ENCODE results near the gene ZNF304. TPM values are rescaled to one million over a fixed set of nuclear protein-coding genes. Genes with fewer than 3 reads are reported as not detected.

The ZNF304 gene
- total and polyA plus RNA-seq, 2 of the 13 experiments (the other 11 are each of a cell fraction or from before 2014, with no cell fraction given), result 3.4 to 8.0 TPM

DNA sequence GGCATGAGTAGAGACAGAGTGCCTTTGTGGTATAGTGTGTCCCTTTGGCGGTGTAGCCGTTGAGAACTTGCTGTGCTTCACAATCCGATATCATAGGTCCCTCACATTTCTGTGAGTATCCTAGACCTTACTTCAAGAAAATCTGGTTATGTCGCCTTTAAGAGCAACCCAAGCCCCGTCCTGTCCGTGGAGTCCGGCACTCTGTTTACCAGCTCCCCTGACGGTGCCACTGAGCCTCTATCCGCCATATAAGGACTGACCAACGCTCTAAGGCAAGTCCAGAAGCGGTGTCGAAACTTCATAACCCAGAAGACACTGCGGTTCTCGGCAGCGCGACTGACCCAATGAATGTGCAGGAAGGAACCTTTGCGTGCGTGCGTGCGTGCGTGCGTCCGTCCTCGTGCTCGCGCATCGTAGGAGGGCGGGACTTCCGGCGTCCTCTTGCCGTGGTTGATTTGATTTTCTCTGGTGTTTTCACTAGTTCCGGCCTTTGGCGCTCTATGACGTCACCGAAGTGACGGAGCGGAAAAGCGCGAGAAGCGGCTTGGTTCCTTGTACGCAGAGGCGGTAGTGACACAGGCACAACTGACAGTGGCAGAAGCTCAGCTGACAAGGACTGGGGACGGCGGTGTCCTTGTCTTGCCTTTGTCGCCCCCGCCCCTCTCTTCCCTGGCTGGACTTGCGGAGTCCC is 12.1 kb downstream of the ZNF304 start, which contains the start of the genes TRAPPC2B and ZNF547 (continued):
- TF ChIP-seq ZNF546 (CRISPR knock-in tag; conservative IDR thresholded peaks at IDR 0.05), result no peak
- TF ChIP-seq NCOR1 (IDR thresholded peaks at IDR 0.05; ENCODE audit: borderline replicate concordance, low read length), result no peak; the same call in 1 of the 2 replicates
- peak; percentile 33; the same call in 1 of the 2 replicates for TF ChIP-seq MED1 (CRISPR knock-in tag; IDR thresholded peaks at IDR 0.05)
- no peak for TF ChIP-seq RFX1 (IDR thresholded peaks at IDR 0.05)
- no peak for TF ChIP-seq ZNF207 (IDR thresholded peaks at IDR 0.05; ENCODE audit: borderline replicate concordance)
- TF ChIP-seq KAT7 (CRISPR knock-in tag; IDR thresholded peaks at IDR 0.05; ENCODE audit: borderline replicate concordance), result no peak
- no peak for TF ChIP-seq ZNF333 (CRISPR knock-in tag; IDR thresholded peaks at IDR 0.05; ENCODE audit: borderline replicate concordance)
- TF ChIP-seq POLR2G (IDR thresholded peaks at IDR 0.05; ENCODE audit: low read depth, low read length), result peak; percentile 85
- TF ChIP-seq ZNF589 (CRISPR knock-in tag; conservative IDR thresholded peaks at IDR 0.05), result no peak
- TF ChIP-seq ZNF12 (CRISPR knock-in tag; IDR thresholded peaks at IDR 0.05), result no peak
- no peak for TF ChIP-seq NAIF1 (CRISPR knock-in tag; IDR thresholded peaks at IDR 0.05; ENCODE audit: borderline replicate concordance)
- TF ChIP-seq ATM (IDR thresholded peaks at IDR 0.05; ENCODE audit: borderline replicate concordance), result no peak
- TF ChIP-seq CEBPB (IDR thresholded peaks at IDR 0.05; ENCODE audit: borderline replicate concordance, low read depth, low read length), result peak; percentile 89
- TF ChIP-seq, protein P1, sequence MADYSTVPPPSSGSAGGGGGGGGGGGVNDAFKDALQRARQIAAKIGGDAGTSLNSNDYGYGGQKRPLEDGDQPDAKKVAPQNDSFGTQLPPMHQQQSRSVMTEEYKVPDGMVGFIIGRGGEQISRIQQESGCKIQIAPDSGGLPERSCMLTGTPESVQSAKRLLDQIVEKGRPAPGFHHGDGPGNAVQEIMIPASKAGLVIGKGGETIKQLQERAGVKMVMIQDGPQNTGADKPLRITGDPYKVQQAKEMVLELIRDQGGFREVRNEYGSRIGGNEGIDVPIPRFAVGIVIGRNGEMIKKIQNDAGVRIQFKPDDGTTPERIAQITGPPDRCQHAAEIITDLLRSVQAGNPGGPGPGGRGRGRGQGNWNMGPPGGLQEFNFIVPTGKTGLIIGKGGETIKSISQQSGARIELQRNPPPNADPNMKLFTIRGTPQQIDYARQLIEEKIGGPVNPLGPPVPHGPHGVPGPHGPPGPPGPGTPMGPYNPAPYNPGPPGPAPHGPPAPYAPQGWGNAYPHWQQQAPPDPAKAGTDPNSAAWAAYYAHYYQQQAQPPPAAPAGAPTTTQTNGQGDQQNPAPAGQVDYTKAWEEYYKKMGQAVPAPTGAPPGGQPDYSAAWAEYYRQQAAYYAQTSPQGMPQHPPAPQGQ (CRISPR knock-in tag; IDR thresholded peaks at IDR 0.05; ENCODE audit: borderline replicate concordance), result no peak
- no peak for TF ChIP-seq ZNF34 (CRISPR knock-in tag; IDR thresholded peaks at IDR 0.05; ENCODE audit: borderline replicate concordance)
- no peak for TF ChIP-seq KLF11 (CRISPR knock-in tag; IDR thresholded peaks at IDR 0.05)
- TF ChIP-seq KLF6 (CRISPR knock-in tag; IDR thresholded peaks at IDR 0.05), result peak; percentile 31; the same call in 1 of the 2 replicates
- TF ChIP-seq JDP2 (CRISPR knock-in tag; IDR thresholded peaks at IDR 0.05; ENCODE audit: borderline replicate concordance), result no peak
- TF ChIP-seq ZNF776 (CRISPR knock-in tag; IDR thresholded peaks at IDR 0.05), result no peak
- TF ChIP-seq, protein P2, sequence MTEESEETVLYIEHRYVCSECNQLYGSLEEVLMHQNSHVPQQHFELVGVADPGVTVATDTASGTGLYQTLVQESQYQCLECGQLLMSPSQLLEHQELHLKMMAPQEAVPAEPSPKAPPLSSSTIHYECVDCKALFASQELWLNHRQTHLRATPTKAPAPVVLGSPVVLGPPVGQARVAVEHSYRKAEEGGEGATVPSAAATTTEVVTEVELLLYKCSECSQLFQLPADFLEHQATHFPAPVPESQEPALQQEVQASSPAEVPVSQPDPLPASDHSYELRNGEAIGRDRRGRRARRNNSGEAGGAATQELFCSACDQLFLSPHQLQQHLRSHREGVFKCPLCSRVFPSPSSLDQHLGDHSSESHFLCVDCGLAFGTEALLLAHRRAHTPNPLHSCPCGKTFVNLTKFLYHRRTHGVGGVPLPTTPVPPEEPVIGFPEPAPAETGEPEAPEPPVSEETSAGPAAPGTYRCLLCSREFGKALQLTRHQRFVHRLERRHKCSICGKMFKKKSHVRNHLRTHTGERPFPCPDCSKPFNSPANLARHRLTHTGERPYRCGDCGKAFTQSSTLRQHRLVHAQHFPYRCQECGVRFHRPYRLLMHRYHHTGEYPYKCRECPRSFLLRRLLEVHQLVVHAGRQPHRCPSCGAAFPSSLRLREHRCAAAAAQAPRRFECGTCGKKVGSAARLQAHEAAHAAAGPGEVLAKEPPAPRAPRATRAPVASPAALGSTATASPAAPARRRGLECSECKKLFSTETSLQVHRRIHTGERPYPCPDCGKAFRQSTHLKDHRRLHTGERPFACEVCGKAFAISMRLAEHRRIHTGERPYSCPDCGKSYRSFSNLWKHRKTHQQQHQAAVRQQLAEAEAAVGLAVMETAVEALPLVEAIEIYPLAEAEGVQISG (CRISPR knock-in tag; IDR thresholded peaks at IDR 0.05), result peak; percentile 94
- TF ChIP-seq, protein P3, sequence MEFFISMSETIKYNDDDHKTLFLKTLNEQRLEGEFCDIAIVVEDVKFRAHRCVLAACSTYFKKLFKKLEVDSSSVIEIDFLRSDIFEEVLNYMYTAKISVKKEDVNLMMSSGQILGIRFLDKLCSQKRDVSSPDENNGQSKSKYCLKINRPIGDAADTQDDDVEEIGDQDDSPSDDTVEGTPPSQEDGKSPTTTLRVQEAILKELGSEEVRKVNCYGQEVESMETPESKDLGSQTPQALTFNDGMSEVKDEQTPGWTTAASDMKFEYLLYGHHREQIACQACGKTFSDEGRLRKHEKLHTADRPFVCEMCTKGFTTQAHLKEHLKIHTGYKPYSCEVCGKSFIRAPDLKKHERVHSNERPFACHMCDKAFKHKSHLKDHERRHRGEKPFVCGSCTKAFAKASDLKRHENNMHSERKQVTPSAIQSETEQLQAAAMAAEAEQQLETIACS (CRISPR knock-in tag; IDR thresholded peaks at IDR 0.05), result peak; percentile 95
- no peak; the same call in 1 of the 2 replicates for TF ChIP-seq ZNF441 (CRISPR knock-in tag; IDR thresholded peaks at IDR 0.05; ENCODE audit: borderline replicate concordance)
- no peak for TF ChIP-seq ONECUT2 (CRISPR knock-in tag; IDR thresholded peaks at IDR 0.05)
- TF ChIP-seq KLF9 (CRISPR knock-in tag; IDR thresholded peaks at IDR 0.05; ENCODE audit: low read depth), result no peak
- TF ChIP-seq ZKSCAN8 (CRISPR knock-in tag; IDR thresholded peaks at IDR 0.05; ENCODE audit: borderline replicate concordance), result no peak
- no peak for TF ChIP-seq ATF7-NPFF (CRISPR knock-in tag; IDR thresholded peaks at IDR 0.05; ENCODE audit: low read depth)
- TF ChIP-seq FOXA3 (CRISPR knock-in tag; IDR thresholded peaks at IDR 0.05), result peak; percentile 60; the same call in 1 of the 2 replicates

Data from HepG2 (cell line).